GM19455 (cell line): ENCODE results near the gene SUCLA2.
"Not testable (repeated sequence)": the region's sequence is repeated elsewhere in the genome, so short reads cannot be mapped to it uniquely, and the experiment has no call there.

ENCODE experiments used
- ATAC-seq: cut with Tn5 transposase; IDR thresholded peaks from one replicate; pipeline ENCODE4 v1.9.1; 2021; ENCODE audit not compliant: unreplicated experiment

SUCLA2 gene

GRCh38 chr13:48001114-48001881 lies at the start of gene SUCLA2:
TSS of gene SUCLA2 (minus strand) at chr13:48001273. CDS start at chr13:48001269, 4 bp downstream.
- peak; percentile 94 for ATAC-seq

GRCh38 chr13:48050550-48050949 lies 49.5 kb upstream of the SUCLA2 start:
- ATAC-seq = no peak

DNA sequence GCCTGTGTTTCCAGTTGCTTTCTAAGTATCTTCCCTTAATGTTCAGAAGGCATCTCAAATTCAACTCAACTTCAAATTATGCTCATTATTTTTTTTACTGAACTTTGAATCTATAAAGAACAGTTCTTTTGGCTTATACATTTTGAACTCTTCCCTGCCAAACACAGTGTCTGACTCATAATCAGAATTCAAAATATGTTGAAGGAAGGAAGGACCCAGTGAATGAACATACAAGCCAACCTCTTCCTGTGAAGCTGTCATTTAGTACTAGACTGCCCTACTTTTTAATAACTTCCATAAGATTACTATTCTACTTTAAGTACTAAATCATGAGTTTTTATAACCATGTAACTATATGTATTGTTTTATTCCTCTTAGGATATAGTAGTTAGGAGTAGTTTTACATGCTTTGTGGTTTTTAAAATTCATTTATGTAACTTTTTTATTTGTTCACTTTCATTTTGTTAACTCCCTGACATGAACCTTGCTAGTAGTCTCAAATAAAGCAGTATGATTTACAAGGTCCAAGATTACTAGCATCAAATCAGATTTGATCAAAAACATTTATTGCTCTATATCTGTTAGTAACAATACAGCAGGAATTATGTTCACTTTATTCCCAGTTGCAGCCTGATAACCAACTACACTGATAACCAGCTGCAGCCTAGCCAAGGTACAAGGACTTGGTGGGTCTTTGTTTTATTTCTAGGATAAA lies 42.9 kb upstream of the SUCLA2 start:
- ATAC-seq = no peak

GRCh38 chr13:48042894-48043293 lies 41.8 kb upstream of the SUCLA2 start:
- ATAC-seq = no peak

GRCh38 chr13:48040896-48041295 lies 39.8 kb upstream of the SUCLA2 start:
- ATAC-seq = no peak

GRCh38 chr13:48040049-48040448 lies 39.0 kb upstream of the SUCLA2 start:
- no peak for ATAC-seq

- ATAC-seq = no peak
Measured at GRCh38 chr13:48038761-48039160, 37.7 kb upstream of the SUCLA2 start.

- ATAC-seq = peak; percentile 95
Measured at GRCh38 chr13:48037346-48038173, 36.5 kb upstream of the SUCLA2 start, which contains the start of gene NUDT15. TSS of gene NUDT15 (plus strand) at chr13:48037726. CDS start at chr13:48037747, 21 bp downstream.

GRCh38 chr13:48029859-48030258 lies 28.8 kb upstream of the SUCLA2 start:
- no peak for ATAC-seq

- ATAC-seq = no peak
Measured at GRCh38 chr13:48028066-48028465, 27.0 kb upstream of the SUCLA2 start.

GRCh38 chr13:48019796-48020195 lies 18.7 kb upstream of the SUCLA2 start:
- ATAC-seq = no peak

GRCh38 chr13:48018637-48019036 lies 17.6 kb upstream of the SUCLA2 start:
- no peak for ATAC-seq

GRCh38 chr13:48014359-48014758 lies 13.3 kb upstream of the SUCLA2 start:
- ATAC-seq = no peak

DNA sequence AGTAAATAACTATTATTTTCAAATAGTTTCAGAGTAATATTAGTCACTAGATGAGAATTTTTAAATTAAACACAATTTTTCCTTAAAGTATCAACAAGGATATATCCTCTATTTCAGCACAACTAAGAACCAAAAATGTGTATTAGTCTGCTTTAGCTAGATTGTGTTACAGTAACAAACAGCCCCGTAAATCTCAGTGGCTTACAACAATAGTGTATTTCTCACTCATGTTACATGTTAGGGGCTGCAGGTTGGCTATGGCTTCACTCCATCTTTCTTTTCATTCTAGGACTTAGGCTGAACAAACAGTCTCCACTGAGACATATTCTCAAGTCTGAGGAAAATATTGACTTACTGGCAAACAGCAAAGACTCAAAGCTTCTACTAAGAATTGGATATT lies 11.6 kb upstream of the SUCLA2 start:
- ATAC-seq = no peak

- no peak for ATAC-seq
Measured at GRCh38 chr13:48010698-48011097, 9.6 kb upstream of the SUCLA2 start.

DNA sequence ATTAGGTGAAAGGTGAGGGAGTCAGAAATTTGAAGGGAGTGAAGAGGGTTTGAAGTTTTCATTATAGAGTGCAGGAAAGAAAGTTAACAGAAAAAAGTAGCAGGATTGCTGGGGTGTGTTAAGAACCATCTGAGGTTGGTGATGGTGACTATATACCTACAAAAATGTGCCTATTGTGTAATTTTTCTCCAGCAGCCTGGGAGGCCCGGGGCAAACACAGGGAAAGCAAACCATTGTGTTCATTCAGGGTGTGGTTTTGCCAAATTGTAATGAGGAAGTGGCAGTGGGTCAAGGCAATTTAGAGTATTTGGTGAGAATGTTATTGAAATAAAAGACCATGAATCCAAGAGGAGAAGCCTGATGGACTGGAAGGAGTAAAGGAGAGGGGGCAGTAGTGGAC lies 8.2 kb upstream of the SUCLA2 start:
- no peak for ATAC-seq

GRCh38 chr13:48006396-48006795 lies 5.3 kb upstream of the SUCLA2 start:
- ATAC-seq = no peak

DNA sequence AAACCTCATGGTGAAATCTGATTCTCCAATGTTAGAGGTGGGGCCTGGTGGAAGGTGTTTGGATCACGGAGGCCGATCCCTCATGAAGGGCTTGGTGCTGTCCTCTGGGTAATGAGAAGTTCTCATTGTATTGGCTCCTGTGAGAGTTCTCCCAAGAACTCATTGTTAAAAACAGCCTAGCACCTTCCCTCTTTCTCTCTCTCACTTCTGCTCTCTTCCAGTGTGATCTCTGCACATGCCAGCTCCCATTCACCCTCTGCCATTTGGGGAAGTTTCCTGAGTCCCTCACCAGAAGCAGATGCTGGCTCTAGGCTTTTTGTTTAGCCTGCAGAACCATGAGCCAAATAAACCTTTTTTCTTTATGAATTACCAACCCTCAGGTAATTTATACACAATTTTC lies 3.1 kb upstream of the SUCLA2 start:
- no peak for ATAC-seq

DNA sequence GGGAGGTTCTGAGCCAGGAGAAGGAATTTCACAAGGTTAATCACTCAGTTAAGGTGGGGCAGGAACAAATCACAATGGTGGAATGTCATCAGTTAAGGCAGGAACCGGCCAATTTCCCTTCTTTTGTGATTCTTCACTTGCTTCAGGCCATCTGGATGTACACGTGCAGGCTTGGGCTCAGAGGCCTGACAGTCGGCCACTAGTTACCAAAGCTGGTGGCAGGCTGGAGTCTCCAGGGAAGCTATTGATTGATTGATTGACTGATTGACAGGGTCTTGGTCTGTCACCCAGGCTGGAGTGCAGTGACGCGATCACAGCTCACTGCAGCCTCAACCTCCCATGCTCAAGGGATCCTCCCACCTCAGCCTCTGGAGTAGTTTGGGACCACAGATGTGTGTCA lies 926 bp upstream of the SUCLA2 start:
- not testable (repeated sequence) for ATAC-seq

DNA sequence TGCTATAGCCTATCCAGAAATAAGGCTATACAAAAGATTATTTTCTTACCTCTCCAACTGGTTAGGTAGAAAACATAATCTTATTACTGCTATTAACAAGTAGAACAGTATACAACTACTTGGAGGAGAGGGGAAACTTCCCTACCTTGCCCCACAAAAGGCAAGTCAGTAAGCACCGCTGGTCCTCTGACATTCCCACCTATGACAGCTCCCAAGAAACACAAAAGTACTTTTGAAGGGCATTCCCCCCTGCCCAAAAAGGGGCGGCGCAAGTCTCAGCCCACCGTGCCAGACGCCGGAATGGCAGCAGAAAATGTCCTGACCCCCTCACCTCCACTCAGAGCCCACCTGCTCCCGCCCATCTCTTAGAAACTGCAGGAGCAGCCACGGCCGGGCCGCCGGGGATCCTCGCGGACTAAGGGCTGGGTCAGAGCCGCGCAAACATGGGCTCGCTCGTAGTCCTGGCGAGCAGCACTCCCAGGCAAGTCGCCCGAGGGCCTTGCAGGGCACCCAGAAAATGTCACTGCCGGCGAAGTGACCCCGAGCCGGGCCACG lies 437 bp downstream of the SUCLA2 start:
- peak; percentile 46 for ATAC-seq

GRCh38 chr13:47999973-48000372 lies 1.1 kb downstream of the SUCLA2 start:
- ATAC-seq = no peak
